ENCODE data around the gene ENPP6.

GRCh38 chr4:184259866-184260265 is 42.2 kb upstream of the ENPP6 start:
- TF ChIP-seq POLR2A (IDR thresholded peaks at IDR 0.05; ENCODE audit: low read length) (no peak), GATA1 (IDR thresholded peaks at IDR 0.05; ENCODE audit: low read depth, low read length) (no peak)
